Neural cell (in vitro differentiated cells): Measurements from ENCODE around the gene TMCC2.

Experiments used
- EP300 ChIP-seq: fragments of 450-650 bp; conservative IDR thresholded peaks from 2 replicates; pipeline ENCODE4 v1.6.1; 2014; ENCODE audit warnings: antibody characterized with exemption, mild to moderate bottlenecking, moderate library complexity; ENCODE audit not compliant: poor library complexity, severe bottlenecking
- EZH2 ChIP-seq: fragments of 200-600, 300-800 bp; shearing (Covaris generic), sonication (generic); IDR thresholded peaks from 2 replicates; pipeline ENCODE4 v1.6.1; 2014; ENCODE audit warnings: antibody characterized with exemption, low read length, borderline replicate concordance, mild to moderate bottlenecking; ENCODE audit not compliant: insufficient read depth, poor library complexity, severe bottlenecking
- MXI1 ChIP-seq: fragments of 450-650 bp; conservative IDR thresholded peaks from 2 replicates; pipeline ENCODE4 v1.6.1; 2014; ENCODE audit warnings: antibody characterized with exemption, mild to moderate bottlenecking; ENCODE audit not compliant: poor library complexity, severe bottlenecking
- POLR2AphosphoS5 ChIP-seq: IDR thresholded peaks from 2 replicates; pipeline ENCODE4 v1.6.1; 2012
- RAD21 ChIP-seq: fragments of 450-650 bp; conservative IDR thresholded peaks from 2 replicates; pipeline ENCODE4 v1.6.1; 2014; ENCODE audit warnings: antibody characterized with exemption, mild to moderate bottlenecking, moderate library complexity
- SMC3 ChIP-seq: fragments of 450-650 bp; conservative IDR thresholded peaks from 2 replicates; pipeline ENCODE4 v1.6.1; 2014; ENCODE audit warnings: antibody characterized with exemption, mild to moderate bottlenecking, moderate library complexity; ENCODE audit not compliant: poor library complexity
- TAF1 ChIP-seq: IDR thresholded peaks from 2 replicates; pipeline ENCODE4 v1.6.1; 2012; ENCODE audit warnings: low read depth
- TF ChIP-seq, protein P1 (sequence below): fragments of 450-650 bp; IDR thresholded peaks from 2 replicates; pipeline ENCODE4 v1.5.1; 2014; ENCODE audit warnings: antibody characterized with exemption, mild to moderate bottlenecking, moderate library complexity; ENCODE audit not compliant: poor library complexity, severe bottlenecking
- TF ChIP-seq, protein P2 (sequence below): IDR thresholded peaks from 2 replicates; pipeline ENCODE4 v1.6.1; 2012; ENCODE audit warnings: borderline replicate concordance

DNA sequence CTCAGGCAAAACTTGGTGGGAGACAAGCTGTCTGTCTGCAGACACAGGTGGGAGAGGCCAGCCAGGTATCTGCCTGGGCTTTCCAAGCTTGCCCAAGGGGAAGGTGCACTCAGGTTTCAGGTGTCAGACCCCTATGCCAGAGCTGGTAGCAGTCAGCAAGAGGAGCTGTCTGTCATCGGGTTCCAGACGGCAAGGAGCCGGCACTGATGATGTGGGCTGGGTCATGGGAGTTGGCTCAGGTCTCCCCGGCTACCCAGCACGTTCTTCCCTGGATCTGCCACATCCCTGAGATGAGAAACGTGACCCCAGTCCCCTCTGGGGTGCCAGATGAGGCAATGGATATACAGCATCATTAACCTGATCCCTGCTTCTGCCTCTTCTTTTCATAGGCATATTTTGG, 23.0 kb downstream of the TMCC2 start:
- TF ChIP-seq, protein P1, sequence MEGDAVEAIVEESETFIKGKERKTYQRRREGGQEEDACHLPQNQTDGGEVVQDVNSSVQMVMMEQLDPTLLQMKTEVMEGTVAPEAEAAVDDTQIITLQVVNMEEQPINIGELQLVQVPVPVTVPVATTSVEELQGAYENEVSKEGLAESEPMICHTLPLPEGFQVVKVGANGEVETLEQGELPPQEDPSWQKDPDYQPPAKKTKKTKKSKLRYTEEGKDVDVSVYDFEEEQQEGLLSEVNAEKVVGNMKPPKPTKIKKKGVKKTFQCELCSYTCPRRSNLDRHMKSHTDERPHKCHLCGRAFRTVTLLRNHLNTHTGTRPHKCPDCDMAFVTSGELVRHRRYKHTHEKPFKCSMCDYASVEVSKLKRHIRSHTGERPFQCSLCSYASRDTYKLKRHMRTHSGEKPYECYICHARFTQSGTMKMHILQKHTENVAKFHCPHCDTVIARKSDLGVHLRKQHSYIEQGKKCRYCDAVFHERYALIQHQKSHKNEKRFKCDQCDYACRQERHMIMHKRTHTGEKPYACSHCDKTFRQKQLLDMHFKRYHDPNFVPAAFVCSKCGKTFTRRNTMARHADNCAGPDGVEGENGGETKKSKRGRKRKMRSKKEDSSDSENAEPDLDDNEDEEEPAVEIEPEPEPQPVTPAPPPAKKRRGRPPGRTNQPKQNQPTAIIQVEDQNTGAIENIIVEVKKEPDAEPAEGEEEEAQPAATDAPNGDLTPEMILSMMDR, result no peak
- TF ChIP-seq SMC3, result no peak
- no peak for TF ChIP-seq EP300
- TF ChIP-seq, protein P2, sequence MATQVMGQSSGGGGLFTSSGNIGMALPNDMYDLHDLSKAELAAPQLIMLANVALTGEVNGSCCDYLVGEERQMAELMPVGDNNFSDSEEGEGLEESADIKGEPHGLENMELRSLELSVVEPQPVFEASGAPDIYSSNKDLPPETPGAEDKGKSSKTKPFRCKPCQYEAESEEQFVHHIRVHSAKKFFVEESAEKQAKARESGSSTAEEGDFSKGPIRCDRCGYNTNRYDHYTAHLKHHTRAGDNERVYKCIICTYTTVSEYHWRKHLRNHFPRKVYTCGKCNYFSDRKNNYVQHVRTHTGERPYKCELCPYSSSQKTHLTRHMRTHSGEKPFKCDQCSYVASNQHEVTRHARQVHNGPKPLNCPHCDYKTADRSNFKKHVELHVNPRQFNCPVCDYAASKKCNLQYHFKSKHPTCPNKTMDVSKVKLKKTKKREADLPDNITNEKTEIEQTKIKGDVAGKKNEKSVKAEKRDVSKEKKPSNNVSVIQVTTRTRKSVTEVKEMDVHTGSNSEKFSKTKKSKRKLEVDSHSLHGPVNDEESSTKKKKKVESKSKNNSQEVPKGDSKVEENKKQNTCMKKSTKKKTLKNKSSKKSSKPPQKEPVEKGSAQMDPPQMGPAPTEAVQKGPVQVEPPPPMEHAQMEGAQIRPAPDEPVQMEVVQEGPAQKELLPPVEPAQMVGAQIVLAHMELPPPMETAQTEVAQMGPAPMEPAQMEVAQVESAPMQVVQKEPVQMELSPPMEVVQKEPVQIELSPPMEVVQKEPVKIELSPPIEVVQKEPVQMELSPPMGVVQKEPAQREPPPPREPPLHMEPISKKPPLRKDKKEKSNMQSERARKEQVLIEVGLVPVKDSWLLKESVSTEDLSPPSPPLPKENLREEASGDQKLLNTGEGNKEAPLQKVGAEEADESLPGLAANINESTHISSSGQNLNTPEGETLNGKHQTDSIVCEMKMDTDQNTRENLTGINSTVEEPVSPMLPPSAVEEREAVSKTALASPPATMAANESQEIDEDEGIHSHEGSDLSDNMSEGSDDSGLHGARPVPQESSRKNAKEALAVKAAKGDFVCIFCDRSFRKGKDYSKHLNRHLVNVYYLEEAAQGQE, result no peak
- TF ChIP-seq POLR2AphosphoS5, result no peak
- TF ChIP-seq RAD21, result no peak
- no peak for TF ChIP-seq EZH2
- TF ChIP-seq MXI1, result no peak
- no peak for TF ChIP-seq TAF1
